ENCODE results near the gene PDGFC.

PDGFC gene

GRCh38 chr4:156734965-156735895, 236.4 kb downstream of the PDGFC start:
- intact Hi-C loops (cut with DNase I): no loop called here
- no peak for DNase-seq

DNA sequence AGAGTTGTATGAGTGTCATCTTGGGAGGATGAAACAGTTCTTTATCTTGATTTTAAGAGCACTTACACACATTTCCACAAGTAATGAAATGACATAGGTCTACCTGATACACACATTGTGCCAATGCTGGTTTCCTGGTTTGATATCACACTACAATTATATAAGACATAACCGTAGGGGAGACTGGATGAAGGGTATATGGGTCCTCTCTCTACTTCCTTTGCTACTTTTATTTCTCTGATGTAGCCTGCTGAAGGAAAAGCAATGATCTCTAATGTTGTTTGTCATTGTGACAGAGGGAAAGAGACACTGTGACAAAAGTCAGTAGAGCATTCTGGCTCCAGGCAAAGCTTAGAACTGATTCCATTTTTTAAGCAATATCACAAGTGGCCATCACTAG, 238.0 kb downstream of the PDGFC start:
- intact Hi-C loops (cut with DNase I): no loop called here
- DNase-seq: no peak

- DNase-seq: no peak
- intact Hi-C loops (cut with DNase I): no loop called here
Observed at GRCh38 chr4:156732634-156733033, 239.0 kb downstream of the PDGFC start.

GRCh38 chr4:156729416-156729815, 242.2 kb downstream of the PDGFC start:
- DNase-seq: no peak
- intact Hi-C loops (cut with DNase I): no loop called here

GRCh38 chr4:156725257-156725656, 246.3 kb downstream of the PDGFC start:
- intact Hi-C loops (cut with DNase I): no loop called here
- DNase-seq: peak in 22 of 42 donors; percentile 7 to 50 (median 20)

DNA sequence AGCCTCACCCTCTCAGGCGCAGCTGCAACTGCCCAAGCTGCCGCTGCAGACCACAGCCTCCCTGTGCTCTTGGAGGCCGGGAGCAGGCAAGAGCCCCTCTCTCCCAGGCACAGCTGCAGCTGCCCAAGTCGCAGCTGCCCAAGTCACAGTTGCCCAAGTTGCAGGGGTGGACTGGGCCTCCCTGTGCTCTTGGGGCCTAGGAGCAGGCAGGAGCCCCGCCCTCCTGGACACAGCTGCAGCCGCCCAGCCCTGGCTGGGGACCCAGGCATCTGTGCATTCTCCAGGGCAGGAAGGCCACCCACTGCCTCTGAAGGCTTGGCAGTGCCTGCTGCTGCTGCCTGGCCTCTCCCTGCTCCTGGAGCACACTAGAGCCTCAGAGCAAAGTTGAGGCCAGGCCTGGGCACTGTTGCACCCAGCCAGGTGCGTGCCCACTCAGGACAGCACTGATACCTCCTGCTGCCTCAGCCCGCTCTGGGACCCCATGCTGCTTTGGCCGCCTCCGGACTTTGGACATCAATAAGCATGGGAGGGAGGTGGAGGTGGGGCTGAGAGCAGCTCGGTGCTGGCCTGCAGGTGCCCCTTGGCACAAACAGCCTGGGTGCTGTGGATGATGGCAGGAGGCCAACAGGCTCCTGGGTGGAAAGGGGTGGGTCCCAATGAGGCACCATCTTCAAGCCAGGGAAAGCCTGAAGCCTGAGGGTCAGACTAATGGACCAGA, 247.5 kb downstream of the PDGFC start:
- intact Hi-C loops (cut with DNase I): no loop called here
- DNase-seq: no peak

GRCh38 chr4:156718226-156718625, 253.4 kb downstream of the PDGFC start:
- intact Hi-C loops (cut with DNase I): no loop called here
- no peak for DNase-seq

DNA sequence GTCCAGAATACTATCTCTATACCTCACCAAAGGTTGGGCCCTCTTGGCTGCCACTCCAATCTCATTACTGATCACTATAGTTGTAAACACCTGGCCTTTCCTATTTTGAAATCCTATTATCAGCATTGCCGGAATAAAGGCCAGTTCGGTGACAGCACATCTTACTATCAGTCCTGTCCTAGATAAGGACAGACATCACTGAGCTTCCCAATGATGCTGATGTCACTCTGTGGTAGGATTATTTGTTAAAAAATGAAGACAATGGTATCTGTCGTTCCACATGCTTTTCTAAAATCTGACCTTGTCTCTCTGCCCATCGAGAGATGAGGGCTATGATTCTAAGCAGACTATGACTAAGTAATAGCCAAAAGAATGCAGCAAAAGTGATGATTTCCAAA, 260.4 kb downstream of the PDGFC start:
- DNase-seq: no peak

More for the DNA sequence above, 260.4 kb downstream of the PDGFC start:
- intact Hi-C loops (cut with DNase I): no loop called here

Measured in head of caudate nucleus (tissue), 42 donors.